A549 (cell line): ENCODE results near the gene ANKRD24.

Source experiments
- CBX8 ChIP-seq: fragments of 200-600 bp; sonication (generic); IDR thresholded peaks from 2 replicates; pipeline ENCODE4 v1.6.1; 2016
- MYC ChIP-seq: IDR thresholded peaks from 2 replicates; pipeline ENCODE4 v1.6.1; 2012; ENCODE audit warnings: mild to moderate bottlenecking, inconsistent platforms, low read length, improper control_type of control experiment, borderline replicate concordance
- NR3C1 ChIP-seq: fragments of >200 bp; sonication (Bioruptor Twin); formaldehyde crosslinking; IDR thresholded peaks from 3 replicates; pipeline ENCODE4 v1.6.1; 2017
- POLR2A ChIP-seq: IDR thresholded peaks from 2 replicates; pipeline ENCODE4 v1.6.1; 2012; ENCODE audit warnings: mild to moderate bottlenecking, low read length
- TF ChIP-seq, protein P1 (sequence below): fragments of 200-600 bp; sonication (generic); IDR thresholded peaks from 2 replicates; pipeline ENCODE4 v1.6.1; 2016; ENCODE audit warnings: antibody characterized with exemption, mild to moderate bottlenecking, moderate library complexity
- TF ChIP-seq, protein P2 (sequence below): fragments of >200 bp; sonication (Bioruptor Twin); formaldehyde crosslinking; IDR thresholded peaks from 3 replicates; pipeline ENCODE4 v1.5.1; 2016

DNA sequence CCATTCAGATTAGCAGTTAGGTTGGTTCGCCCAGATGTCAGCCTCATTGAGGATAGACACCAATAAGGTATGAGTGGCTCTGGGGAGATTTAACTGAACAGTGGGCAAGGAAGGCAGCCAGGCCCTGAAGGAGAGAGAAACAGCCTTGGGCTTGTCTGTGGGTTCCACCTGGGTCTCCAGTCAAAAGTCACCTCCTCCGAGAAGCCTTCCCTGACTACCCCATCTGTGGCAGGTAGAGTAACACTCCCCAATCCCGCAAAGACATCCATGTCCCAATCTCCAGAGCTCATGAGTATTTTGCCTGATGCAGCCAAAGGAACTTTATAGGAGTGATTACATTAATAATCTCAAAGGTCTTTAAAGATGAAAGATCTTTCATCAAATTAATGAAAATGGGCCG, 56.3 kb downstream of the ANKRD24 start:
- TF ChIP-seq NR3C1 (no peak), POLR2A (no peak), MYC (no peak), CBX8 (no peak)
- TF ChIP-seq, protein P1, sequence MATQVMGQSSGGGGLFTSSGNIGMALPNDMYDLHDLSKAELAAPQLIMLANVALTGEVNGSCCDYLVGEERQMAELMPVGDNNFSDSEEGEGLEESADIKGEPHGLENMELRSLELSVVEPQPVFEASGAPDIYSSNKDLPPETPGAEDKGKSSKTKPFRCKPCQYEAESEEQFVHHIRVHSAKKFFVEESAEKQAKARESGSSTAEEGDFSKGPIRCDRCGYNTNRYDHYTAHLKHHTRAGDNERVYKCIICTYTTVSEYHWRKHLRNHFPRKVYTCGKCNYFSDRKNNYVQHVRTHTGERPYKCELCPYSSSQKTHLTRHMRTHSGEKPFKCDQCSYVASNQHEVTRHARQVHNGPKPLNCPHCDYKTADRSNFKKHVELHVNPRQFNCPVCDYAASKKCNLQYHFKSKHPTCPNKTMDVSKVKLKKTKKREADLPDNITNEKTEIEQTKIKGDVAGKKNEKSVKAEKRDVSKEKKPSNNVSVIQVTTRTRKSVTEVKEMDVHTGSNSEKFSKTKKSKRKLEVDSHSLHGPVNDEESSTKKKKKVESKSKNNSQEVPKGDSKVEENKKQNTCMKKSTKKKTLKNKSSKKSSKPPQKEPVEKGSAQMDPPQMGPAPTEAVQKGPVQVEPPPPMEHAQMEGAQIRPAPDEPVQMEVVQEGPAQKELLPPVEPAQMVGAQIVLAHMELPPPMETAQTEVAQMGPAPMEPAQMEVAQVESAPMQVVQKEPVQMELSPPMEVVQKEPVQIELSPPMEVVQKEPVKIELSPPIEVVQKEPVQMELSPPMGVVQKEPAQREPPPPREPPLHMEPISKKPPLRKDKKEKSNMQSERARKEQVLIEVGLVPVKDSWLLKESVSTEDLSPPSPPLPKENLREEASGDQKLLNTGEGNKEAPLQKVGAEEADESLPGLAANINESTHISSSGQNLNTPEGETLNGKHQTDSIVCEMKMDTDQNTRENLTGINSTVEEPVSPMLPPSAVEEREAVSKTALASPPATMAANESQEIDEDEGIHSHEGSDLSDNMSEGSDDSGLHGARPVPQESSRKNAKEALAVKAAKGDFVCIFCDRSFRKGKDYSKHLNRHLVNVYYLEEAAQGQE: no peak
- TF ChIP-seq, protein P2, sequence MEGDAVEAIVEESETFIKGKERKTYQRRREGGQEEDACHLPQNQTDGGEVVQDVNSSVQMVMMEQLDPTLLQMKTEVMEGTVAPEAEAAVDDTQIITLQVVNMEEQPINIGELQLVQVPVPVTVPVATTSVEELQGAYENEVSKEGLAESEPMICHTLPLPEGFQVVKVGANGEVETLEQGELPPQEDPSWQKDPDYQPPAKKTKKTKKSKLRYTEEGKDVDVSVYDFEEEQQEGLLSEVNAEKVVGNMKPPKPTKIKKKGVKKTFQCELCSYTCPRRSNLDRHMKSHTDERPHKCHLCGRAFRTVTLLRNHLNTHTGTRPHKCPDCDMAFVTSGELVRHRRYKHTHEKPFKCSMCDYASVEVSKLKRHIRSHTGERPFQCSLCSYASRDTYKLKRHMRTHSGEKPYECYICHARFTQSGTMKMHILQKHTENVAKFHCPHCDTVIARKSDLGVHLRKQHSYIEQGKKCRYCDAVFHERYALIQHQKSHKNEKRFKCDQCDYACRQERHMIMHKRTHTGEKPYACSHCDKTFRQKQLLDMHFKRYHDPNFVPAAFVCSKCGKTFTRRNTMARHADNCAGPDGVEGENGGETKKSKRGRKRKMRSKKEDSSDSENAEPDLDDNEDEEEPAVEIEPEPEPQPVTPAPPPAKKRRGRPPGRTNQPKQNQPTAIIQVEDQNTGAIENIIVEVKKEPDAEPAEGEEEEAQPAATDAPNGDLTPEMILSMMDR: no peak
